H1 (cell line): ENCODE results near the gene COL5A1. TPM values are rescaled to one million over a fixed set of nuclear protein-coding genes. Genes with fewer than 3 reads are reported as not detected.

Source experiments
- CTCF ChIA-PET: fragments of 300-600 bp; sonication (Branson Sonifier 250); formaldehyde crosslinking; loops from one replicate; lab custom pipeline; 2021; ENCODE audit not compliant: partially characterized antibody; lab: Charles Lee
- POLR2A ChIA-PET: fragments of 300-600 bp; sonication (Branson Sonifier 250); formaldehyde crosslinking; loops from one replicate; lab custom pipeline; 2021; ENCODE audit warnings: inconsistent platforms; ENCODE audit not compliant: partially characterized antibody; lab: Charles Lee
- DNase-seq, 2 experiments: peaks; one replicate each; pipeline versions ENCODE4 v3.0.0 to v3.0.0-alpha.2; 2010 to 2022; ENCODE audit warnings: low spot score in 2 of 2, low read depth in 1 of 2, mixed read lengths in 1 of 2
- FAIRE-seq: peaks from 2 replicates; lab custom pipeline; 2011; peaks lifted over from hg19 to GRCh38; lab: Jason Lieb, UNC
- H2AFZ ChIP-seq: 2 replicates; pipeline ENCODE4 v1.8.1; 2012; ENCODE audit warnings: low read length, inconsistent platforms
- H2AK5ac ChIP-seq: 2 replicates; pipeline ENCODE4 v1.6.1; 2013; ENCODE audit warnings: low read depth, low read length
- H2BK120ac ChIP-seq: replicated peaks from 2 replicates; pipeline ENCODE3; 2013; ENCODE audit warnings: low read depth, low read length, inconsistent platforms
- H2BK12ac ChIP-seq: 2 replicates; pipeline ENCODE4 v1.6.1; 2013; ENCODE audit warnings: low read depth, low read length
- H2BK15ac ChIP-seq: 2 replicates; pipeline ENCODE4 v1.6.1; 2013; ENCODE audit warnings: low read length
- H2BK20ac ChIP-seq: 2 replicates; pipeline ENCODE4 v1.6.1; 2013; ENCODE audit warnings: low read length
- H2BK5ac ChIP-seq: 2 replicates; pipeline ENCODE4 v1.6.1; 2013; ENCODE audit warnings: low read depth, low read length
- H3K14ac ChIP-seq: 2 replicates; pipeline ENCODE4 v1.6.1; 2013; ENCODE audit warnings: inconsistent platforms; ENCODE audit not compliant: insufficient read length
- H3K18ac ChIP-seq: 2 replicates; pipeline ENCODE4 v1.6.1; 2013; ENCODE audit warnings: low read length; ENCODE audit errors: extremely low read depth
- H3K23ac ChIP-seq: 2 replicates; pipeline ENCODE4 v1.6.1; 2013; ENCODE audit warnings: inconsistent platforms; ENCODE audit not compliant: insufficient read length
- H3K23me2 ChIP-seq: 2 replicates; pipeline ENCODE4 v1.6.1; 2013; ENCODE audit warnings: low read depth, low read length
- H3K27ac ChIP-seq: 2 replicates; pipeline ENCODE4 v1.6.1; 2011; ENCODE audit warnings: low read depth, low read length, inconsistent platforms
- H3K27me3 ChIP-seq, 4 experiments: replicated peaks in 1 of 4; 1 replicate in 1 of 4; 2 replicates in 3 of 4; pipeline versions ENCODE4 v1.6.1 to v1.8.1; 2011 to 2013; ENCODE audit warnings: low read length in 3 of 4, mild to moderate bottlenecking in 3 of 4, inconsistent platforms in 2 of 4, mixed read lengths in 2 of 4, moderate library complexity in 1 of 4; ENCODE audit not compliant: control insufficient read depth in 3 of 4, insufficient read depth in 3 of 4; ENCODE audit errors: extremely low read depth in 1 of 4
- H3K36me3 ChIP-seq, 4 experiments: 2 replicates each; pipeline versions ENCODE4 v1.6.1 to v1.8.1; 2011 to 2013; ENCODE audit warnings: mild to moderate bottlenecking in 4 of 4, low read length in 3 of 4, moderate library complexity in 2 of 4, control low read depth in 1 of 4, inconsistent platforms in 1 of 4; ENCODE audit not compliant: insufficient read depth in 4 of 4, control insufficient read depth in 2 of 4
- H3K4ac ChIP-seq: replicated peaks from 2 replicates; pipeline ENCODE3; 2013; ENCODE audit warnings: low read length, low read depth, mixed read lengths, inconsistent platforms; ENCODE audit not compliant: insufficient read length
- H3K4me1 ChIP-seq, 4 experiments: replicated peaks in 1 of 4; 1 replicate in 1 of 4; 2 replicates in 3 of 4; pipeline versions ENCODE4 v1.6.1 to v1.8.1; 2011 to 2013; ENCODE audit warnings: low read length in 3 of 4, inconsistent platforms in 2 of 4, mixed read lengths in 1 of 4; ENCODE audit not compliant: insufficient read depth in 4 of 4, control insufficient read depth in 3 of 4
- H3K4me2 ChIP-seq, 2 experiments: 2 replicates each; pipeline versions ENCODE4 v1.6.1 to v1.8.1; 2011 to 2013; ENCODE audit warnings: low read depth in 2 of 2, low read length in 2 of 2, control low read depth in 1 of 2, inconsistent platforms in 1 of 2, mild to moderate bottlenecking in 1 of 2; ENCODE audit not compliant: insufficient read depth in 1 of 2
- H3K4me3 ChIP-seq, 4 experiments: fragments of 200-600, 300-600 bp in 1 of 4; sonication (generic), shearing (Covaris generic), sonication (Bioruptor Twin) in 1 of 4; 2 replicates each; pipeline versions ENCODE4 v1.5.1 to v1.8.1; 2011 to 2016; ENCODE audit warnings: low read length in 4 of 4, low read depth in 3 of 4, control low read depth in 2 of 4, inconsistent platforms in 2 of 4, mild to moderate bottlenecking in 2 of 4, mixed read lengths in 1 of 4, moderate library complexity in 1 of 4; ENCODE audit not compliant: insufficient read depth in 2 of 4; ENCODE audit errors: extremely low read depth in 1 of 4
- H3K56ac ChIP-seq: replicated peaks from 2 replicates; pipeline ENCODE3; 2013; ENCODE audit warnings: low read depth, mild to moderate bottlenecking, mixed read lengths, low read length, inconsistent platforms; ENCODE audit not compliant: insufficient read length
- H3K79me1 ChIP-seq: 2 replicates; pipeline ENCODE4 v1.6.1; 2013; ENCODE audit warnings: low read depth, low read length, control low read depth
- H3K79me2 ChIP-seq, 2 experiments: 2 replicates each; pipeline versions ENCODE4 v1.6.1 to v1.8.1; 2012 to 2013; ENCODE audit warnings: low read length in 2 of 2, mild to moderate bottlenecking in 2 of 2, inconsistent platforms in 1 of 2; ENCODE audit not compliant: insufficient read depth in 2 of 2, control insufficient read depth in 1 of 2
- H3K9ac ChIP-seq, 4 experiments: replicated peaks in 1 of 4; 1 replicate in 1 of 4; 2 replicates in 3 of 4; pipeline versions ENCODE4 v1.6.1 to v1.8.1; 2011 to 2013; ENCODE audit warnings: low read depth in 3 of 4, low read length in 3 of 4, control low read depth in 2 of 4, mild to moderate bottlenecking in 2 of 4, moderate library complexity in 2 of 4, inconsistent platforms in 1 of 4; ENCODE audit errors: extremely low read depth in 1 of 4
- H3K9me3 ChIP-seq, 2 experiments: 2 replicates each; pipeline versions ENCODE4 v1.6.1 to v1.8.1; 2012 to 2013; ENCODE audit warnings: mild to moderate bottlenecking in 2 of 2, moderate library complexity in 2 of 2, control low read depth in 1 of 2, inconsistent platforms in 1 of 2, low read depth in 1 of 2, low read length in 1 of 2, mixed read lengths in 1 of 2; ENCODE audit not compliant: insufficient read depth in 2 of 2
- H4K20me1 ChIP-seq, 2 experiments: replicated peaks in 1 of 2; 2 replicates each; pipeline versions ENCODE3 to v1.8.1; 2011 to 2013; ENCODE audit warnings: inconsistent platforms in 2 of 2, low read length in 2 of 2, mild to moderate bottlenecking in 1 of 2; ENCODE audit not compliant: insufficient read depth in 2 of 2, control insufficient read depth in 1 of 2
- H4K5ac ChIP-seq: 2 replicates; pipeline ENCODE4 v1.6.1; 2013; ENCODE audit warnings: low read length, low read depth, mixed read lengths, inconsistent platforms; ENCODE audit not compliant: insufficient read length
- H4K8ac ChIP-seq: 2 replicates; pipeline ENCODE4 v1.8.0; 2013; ENCODE audit warnings: mild to moderate bottlenecking, moderate library complexity, low read length, inconsistent platforms; ENCODE audit not compliant: insufficient read depth; ENCODE audit errors: extremely low read depth
- H4K91ac ChIP-seq: replicated peaks from 2 replicates; pipeline ENCODE3; 2013; ENCODE audit warnings: low read length, mixed read lengths, inconsistent platforms; ENCODE audit not compliant: insufficient read length
- CBX5 ChIP-seq: fragments of 300-800, 300-1000 bp; sonication (generic); IDR thresholded peaks from 2 replicates; pipeline ENCODE4 v1.7.1; 2016; ENCODE audit warnings: antibody characterized with exemption, low read length, low read depth
- FOSL1 ChIP-seq: IDR thresholded peaks from 2 replicates; pipeline ENCODE4 v1.6.1; 2011; ENCODE audit warnings: mild to moderate bottlenecking, low read depth, low read length, moderate library complexity; ENCODE audit not compliant: insufficient read depth
- KDM1A ChIP-seq: fragments of 200-600, 300-600 bp; sonication (generic); IDR thresholded peaks from 2 replicates; pipeline ENCODE4 v1.7.1; 2016; ENCODE audit warnings: mild to moderate bottlenecking, low read length, borderline replicate concordance
- SIN3A ChIP-seq, 2 experiments: IDR thresholded peaks in 1 of 2; conservative IDR thresholded peaks in 1 of 2; 2 replicates each; pipeline ENCODE4 v1.6.1; 2011 to 2012; ENCODE audit warnings: low read length in 2 of 2, improper control_type of control experiment in 1 of 2, low read depth in 1 of 2, mild to moderate bottlenecking in 1 of 2
- SIRT6 ChIP-seq: IDR thresholded peaks from one replicate; pipeline ENCODE4 v1.7.1; 2012; ENCODE audit warnings: low read length, inconsistent platforms
- SP1 ChIP-seq: IDR thresholded peaks from 2 replicates; pipeline ENCODE4 v1.6.1; 2011; ENCODE audit warnings: low read depth, low read length
- WGBS, 2 experiments: shearing (Covaris generic) in 1 of 2; methylation state at CpG; one replicate each; pipeline versions ENCODE4 v1.1.6 to v1.1.7; 2013 to 2015; ENCODE audit warnings: low lambda C conversion rate in 2 of 2, mixed read lengths in 2 of 2, inconsistent platforms in 1 of 2, low coverage in 1 of 2, missing lambda C conversion rate in 1 of 2; ENCODE audit not compliant: insufficient replicate concordance in 2 of 2, insufficient coverage in 1 of 2, insufficient read length in 1 of 2; ENCODE audit errors: extremely low coverage in 1 of 2, missing lambda C conversion rate in 1 of 2; 5-methylcytosine and 5-hydroxymethylcytosine counted together
- polyA plus RNA-seq, 7 experiments: library from polyadenylated mRNA; depleted of rRNA in 3 of 7; stranded (reverse) in 5 of 7; unstranded in 2 of 7; fragments of >200 nt in 5 of 7; fragments of 200-250 nt in 2 of 7; gene quantifications; 1 replicate in 5 of 7; 2 replicates in 1 of 7; 4 replicates in 1 of 7; pipeline versions ENCODE4 v1.2.1 to v1.2.3, GENCODE V29; 2011 to 2013; ENCODE audit warnings: missing spikeins in 2 of 7, mixed read lengths in 2 of 7
- total RNA-seq: library from RNA; stranded (reverse); fragmentation: NEBNext Ultra II Directional; extraction: Animal tissue kit (Norgen Biotek cat#: 25700); gene quantifications from 2 replicates; pipeline ENCODE4 v1.2.1, GENCODE V29; 2021

Gene COL5A1
- total and polyA plus RNA-seq, 2 of the 8 experiments (the other 6 are each of a cell fraction or from before 2014, with no cell fraction given) = 3.8 to 12.0 TPM

DNA sequence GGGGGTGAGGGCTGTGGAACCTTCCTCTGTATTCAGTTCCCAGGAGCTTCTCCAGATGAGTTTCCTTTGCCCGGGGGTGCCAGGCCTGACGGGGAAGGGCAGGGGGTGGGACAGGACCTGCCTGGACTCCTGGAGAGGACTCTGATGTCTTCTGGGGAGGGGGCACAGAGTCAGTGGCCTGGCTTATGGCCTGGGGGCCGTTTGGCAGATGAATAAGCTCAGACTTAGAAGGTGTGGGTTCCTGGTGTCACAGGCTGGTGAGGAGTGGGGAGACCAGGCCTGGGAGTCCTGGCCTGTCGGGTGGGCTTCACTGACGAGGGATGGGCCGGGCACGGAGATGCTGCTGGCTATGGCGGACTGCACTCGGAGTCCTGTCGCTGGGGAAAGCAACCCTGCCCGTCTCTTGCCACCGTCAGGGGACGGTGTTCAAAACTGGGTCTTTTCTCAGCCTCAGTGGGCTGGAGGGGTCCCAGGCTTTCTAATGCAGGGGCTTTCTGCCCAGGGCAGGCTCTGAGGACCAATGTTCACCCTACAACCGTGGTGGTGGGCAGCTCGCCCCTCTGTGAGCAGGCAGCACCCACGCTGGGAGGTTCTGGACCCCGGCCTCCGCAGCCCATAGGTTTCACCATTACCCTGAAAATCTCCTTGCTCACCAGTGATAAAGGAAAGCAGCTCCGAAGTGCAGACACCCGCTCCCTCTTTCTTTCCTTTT lies 16.2 kb downstream of the COL5A1 start:
- no peak overlapping the region for H3K4ac ChIP-seq
- H4K8ac ChIP-seq = peak overlapping the region; percentile 86; the same call in 1 of the 2 replicates
- no peaks in the 10 kb centered on the region for H3K79me1 ChIP-seq
- H3K4me2 ChIP-seq = 0 out of 4 replicates have a peak overlapping the region, but pooled peaks of 1 of the 2 experiments have one; percentile 7
- H4K5ac ChIP-seq = no peak overlapping the region
- H4K91ac ChIP-seq = peak overlapping the region; percentile 74
- H2BK120ac ChIP-seq = peak overlapping the region; percentile 53
- H3K36me3 ChIP-seq = no peaks in the 10 kb centered on the region
- FAIRE-seq = no peak
- peaks cover 11 to 13% of the 10 kb centered on the region in 2 experiments for H3K9me3 ChIP-seq
- H3K23me2 ChIP-seq = peaks cover 12% of the 10 kb centered on the region; the same call in 1 of the 2 replicates
- H3K27me3 ChIP-seq = no peaks in the 10 kb centered on the region
- H4K20me1 ChIP-seq = peaks cover 0 to 6% of the 10 kb centered on the region in 2 experiments
- no peak overlapping the region for H2BK15ac ChIP-seq
- WGBS, 2 experiments = 81% methylated on average over 18 of the region's 20 CpGs; no CpG with 5 or more reads in 1 of the 2 experiments
- ChIA-PET CTCF (interaction anchor here (1.1 to 2.0 kb wide), 3 partner anchors 11 to 40 kb away, joined by 3 to 6 read pairs (median 5); no protein-coding TSS in a partner anchor), POLR2A (interaction anchor here (0.7 kb wide), 1 partner anchor 12 kb away, joined by 4 read pairs; no protein-coding TSS in a partner anchor)
- peaks cover 0 to 10% (median 7%) of the 10 kb centered on the region in 4 experiments; a peak in 5 of 7 replicates for H3K4me1 ChIP-seq
- no peak overlapping the region; the same call in 1 of the 2 replicates for H3K18ac ChIP-seq
- DNase-seq = no peak
- no peak overlapping the region for H2AFZ ChIP-seq
- H3K9ac ChIP-seq = no peak overlapping the region; a peak in 1 of 7 replicates
- H3K14ac ChIP-seq = no peak overlapping the region
- no peak overlapping the region for H3K4me3 ChIP-seq
- H3K56ac ChIP-seq = no peak overlapping the region
- no peaks in the 10 kb centered on the region for H3K79me2 ChIP-seq
- H2AK5ac ChIP-seq = peak overlapping the region; percentile 53; the same call in 1 of the 2 replicates
- no peak for TF ChIP-seq SIRT6
- no peak for TF ChIP-seq FOSL1
- TF ChIP-seq SIN3A (conservative IDR thresholded peaks at IDR 0.05 in 1 of 2, IDR thresholded peaks at IDR 0.05 in 1 of 2; ENCODE audit: low read depth in 1 of 2, low read length in 2 of 2) = no peak
- TF ChIP-seq CBX5 = no peak
- no peak for TF ChIP-seq SP1
- no peak for TF ChIP-seq KDM1A
- H3K23ac ChIP-seq = no peak overlapping the region
- H2BK20ac ChIP-seq = no peak overlapping the region
- H3K27ac ChIP-seq = no peak overlapping the region; the same call in 1 of the 2 replicates
- 0 out of 2 replicates have a peak overlapping the region, but pooled peaks have one; percentile 27 for H2BK12ac ChIP-seq
- no peak overlapping the region; the same call in 1 of the 2 replicates for H2BK5ac ChIP-seq
